HEK293 (cell line): ENCODE measurements around the gene SLC22A17.

Experiments
- EGR2 ChIP-seq: fragments of 450-650 bp; formaldehyde crosslinking; IDR thresholded peaks from 2 replicates; pipeline ENCODE4 v1.5.1; 2016; ENCODE audit warnings: low read depth, missing biosample characterization, missing genetic modification characterization
- HOXC10 ChIP-seq: sonication (generic); formaldehyde crosslinking; IDR thresholded peaks from 2 replicates; pipeline ENCODE4 v1.8.1; 2023; ENCODE audit warnings: mild to moderate bottlenecking, missing genetic modification reagents
- HOXD13 ChIP-seq: sonication (generic); formaldehyde crosslinking; IDR thresholded peaks from 2 replicates; pipeline ENCODE4 v1.8.0; 2022; ENCODE audit warnings: missing genetic modification reagents, borderline replicate concordance
- KLF9 ChIP-seq: fragments of 450-650 bp; formaldehyde crosslinking; IDR thresholded peaks from 2 replicates; pipeline ENCODE4 v1.5.1; 2016; ENCODE audit warnings: missing biosample characterization, missing genetic modification characterization, low read depth
- PRDM1 ChIP-seq: fragments of 450-650 bp; formaldehyde crosslinking; IDR thresholded peaks from 2 replicates; pipeline ENCODE4; 2016; ENCODE audit warnings: missing biosample characterization, missing genetic modification characterization
- REPIN1 ChIP-seq: fragments of 450-650 bp; formaldehyde crosslinking; IDR thresholded peaks from 2 replicates; pipeline ENCODE4 v1.5.1; 2017; ENCODE audit warnings: missing biosample characterization, missing genetic modification characterization, low read depth
- SP2 ChIP-seq: fragments of 450-650 bp; formaldehyde crosslinking; IDR thresholded peaks from 2 replicates; pipeline ENCODE4 v1.5.1; 2016; ENCODE audit warnings: missing biosample characterization, missing genetic modification characterization
- SP7 ChIP-seq: fragments of 450-650 bp; formaldehyde crosslinking; IDR thresholded peaks from 2 replicates; pipeline ENCODE4 v1.5.1; 2016; ENCODE audit warnings: missing biosample characterization, missing genetic modification characterization
- ZBTB48 ChIP-seq: fragments of 450-650 bp; formaldehyde crosslinking; IDR thresholded peaks from 2 replicates; pipeline ENCODE4 v1.5.1; 2016; ENCODE audit warnings: missing biosample characterization, missing genetic modification characterization
- ZBTB8A ChIP-seq: fragments of 450-650 bp; formaldehyde crosslinking; IDR thresholded peaks from 2 replicates; pipeline ENCODE4 v1.5.1; 2016; ENCODE audit warnings: missing biosample characterization, missing genetic modification characterization
- ZFHX2 ChIP-seq: fragments of 450-650 bp; formaldehyde crosslinking; conservative IDR thresholded peaks from 2 replicates; pipeline ENCODE4 v1.5.1; 2016; ENCODE audit warnings: missing biosample characterization, missing genetic modification characterization
- ZIC2 ChIP-seq: fragments of 450-650 bp; formaldehyde crosslinking; IDR thresholded peaks from 2 replicates; pipeline ENCODE4 v1.5.1; 2016; ENCODE audit warnings: missing biosample characterization, missing genetic modification characterization
- ZNF133 ChIP-seq: fragments of 450-650 bp; formaldehyde crosslinking; IDR thresholded peaks from 2 replicates; pipeline ENCODE4 v1.5.1; 2016; ENCODE audit warnings: missing biosample characterization, missing genetic modification characterization
- ZNF138 ChIP-seq: fragments of 450-650 bp; formaldehyde crosslinking; IDR thresholded peaks from 2 replicates; pipeline ENCODE4 v1.5.1; 2016; ENCODE audit warnings: missing biosample characterization, missing genetic modification characterization, borderline replicate concordance
- ZNF184 ChIP-seq: fragments of 450-650 bp; IDR thresholded peaks from 2 replicates; pipeline ENCODE4 v1.5.1; 2018; ENCODE audit warnings: missing biosample characterization, mild to moderate bottlenecking, missing genetic modification characterization
- ZNF202 ChIP-seq: fragments of 450-650 bp; formaldehyde crosslinking; IDR thresholded peaks from 2 replicates; pipeline ENCODE4 v1.5.1; 2016; ENCODE audit warnings: missing biosample characterization, missing genetic modification characterization, borderline replicate concordance
- ZNF211 ChIP-seq: fragments of 450-650 bp; formaldehyde crosslinking; IDR thresholded peaks from 2 replicates; pipeline ENCODE4 v1.5.1; 2016; ENCODE audit warnings: low read depth, missing biosample characterization, missing genetic modification characterization
- ZNF354C ChIP-seq: fragments of 450-650 bp; formaldehyde crosslinking; IDR thresholded peaks from 2 replicates; pipeline ENCODE4 v1.5.1; 2016; ENCODE audit warnings: missing biosample characterization, missing genetic modification characterization, low read depth, borderline replicate concordance
- ZNF48 ChIP-seq: fragments of 450-650 bp; formaldehyde crosslinking; IDR thresholded peaks from 2 replicates; pipeline ENCODE4 v1.5.1; 2016; ENCODE audit warnings: missing biosample characterization, missing genetic modification characterization
- ZNF501 ChIP-seq: fragments of 450-650 bp; formaldehyde crosslinking; IDR thresholded peaks from 2 replicates; pipeline ENCODE4 v1.5.1; 2016; ENCODE audit warnings: missing biosample characterization, missing genetic modification characterization
- ZNF510 ChIP-seq: fragments of 450-650 bp; formaldehyde crosslinking; IDR thresholded peaks from 2 replicates; pipeline ENCODE4 v1.5.1; 2018; ENCODE audit warnings: mild to moderate bottlenecking, missing genetic modification characterization, missing biosample characterization; ENCODE audit not compliant: insufficient replicate concordance
- ZNF548 ChIP-seq: fragments of 450-650 bp; formaldehyde crosslinking; IDR thresholded peaks from 2 replicates; pipeline ENCODE4 v1.5.1; 2016; ENCODE audit warnings: missing biosample characterization, missing genetic modification characterization
- ZNF610 ChIP-seq: fragments of 450-650 bp; formaldehyde crosslinking; IDR thresholded peaks from 2 replicates; pipeline ENCODE4 v1.5.1; 2016; ENCODE audit warnings: missing biosample characterization, missing genetic modification characterization, borderline replicate concordance
- ZNF645 ChIP-seq: fragments of 450-650 bp; formaldehyde crosslinking; IDR thresholded peaks from 2 replicates; pipeline ENCODE4; 2016; ENCODE audit warnings: missing biosample characterization, missing genetic modification characterization
- ZNF658 ChIP-seq: fragments of 450-650 bp; formaldehyde crosslinking; IDR thresholded peaks from 2 replicates; pipeline ENCODE4; 2016; ENCODE audit warnings: missing biosample characterization, missing genetic modification characterization
- ZNF660 ChIP-seq: fragments of 450-650 bp; IDR thresholded peaks from 2 replicates; pipeline ENCODE4 v1.5.1; 2018; ENCODE audit warnings: missing biosample characterization, mild to moderate bottlenecking, missing genetic modification characterization
- ZNF692 ChIP-seq: fragments of 450-650 bp; formaldehyde crosslinking; IDR thresholded peaks from 2 replicates; pipeline ENCODE4 v1.5.1; 2016; ENCODE audit warnings: missing biosample characterization, missing genetic modification characterization
- ZNF768 ChIP-seq: fragments of 450-650 bp; formaldehyde crosslinking; IDR thresholded peaks from 2 replicates; pipeline ENCODE4 v1.5.1; 2018; ENCODE audit warnings: missing biosample characterization, mild to moderate bottlenecking, missing genetic modification characterization
- ZNF777 ChIP-seq: fragments of 450-650 bp; formaldehyde crosslinking; IDR thresholded peaks from 2 replicates; pipeline ENCODE4 v1.5.1; 2017; ENCODE audit warnings: missing biosample characterization, missing genetic modification characterization, borderline replicate concordance
- ZNF791 ChIP-seq: fragments of 450-650 bp; formaldehyde crosslinking; IDR thresholded peaks from 2 replicates; pipeline ENCODE4 v1.5.1; 2016; ENCODE audit warnings: missing biosample characterization, missing genetic modification characterization
- TF ChIP-seq, protein P1 (sequence below): fragments of 450-650 bp; formaldehyde crosslinking; IDR thresholded peaks from 2 replicates; pipeline ENCODE4 v1.5.1; 2016; ENCODE audit warnings: missing biosample characterization, missing genetic modification characterization
- TF ChIP-seq, protein P2 (sequence below): fragments of 450-650 bp; formaldehyde crosslinking; IDR thresholded peaks from 2 replicates; pipeline ENCODE4 v1.5.1; 2016; ENCODE audit warnings: missing biosample characterization, missing genetic modification characterization

The SLC22A17 gene

DNA sequence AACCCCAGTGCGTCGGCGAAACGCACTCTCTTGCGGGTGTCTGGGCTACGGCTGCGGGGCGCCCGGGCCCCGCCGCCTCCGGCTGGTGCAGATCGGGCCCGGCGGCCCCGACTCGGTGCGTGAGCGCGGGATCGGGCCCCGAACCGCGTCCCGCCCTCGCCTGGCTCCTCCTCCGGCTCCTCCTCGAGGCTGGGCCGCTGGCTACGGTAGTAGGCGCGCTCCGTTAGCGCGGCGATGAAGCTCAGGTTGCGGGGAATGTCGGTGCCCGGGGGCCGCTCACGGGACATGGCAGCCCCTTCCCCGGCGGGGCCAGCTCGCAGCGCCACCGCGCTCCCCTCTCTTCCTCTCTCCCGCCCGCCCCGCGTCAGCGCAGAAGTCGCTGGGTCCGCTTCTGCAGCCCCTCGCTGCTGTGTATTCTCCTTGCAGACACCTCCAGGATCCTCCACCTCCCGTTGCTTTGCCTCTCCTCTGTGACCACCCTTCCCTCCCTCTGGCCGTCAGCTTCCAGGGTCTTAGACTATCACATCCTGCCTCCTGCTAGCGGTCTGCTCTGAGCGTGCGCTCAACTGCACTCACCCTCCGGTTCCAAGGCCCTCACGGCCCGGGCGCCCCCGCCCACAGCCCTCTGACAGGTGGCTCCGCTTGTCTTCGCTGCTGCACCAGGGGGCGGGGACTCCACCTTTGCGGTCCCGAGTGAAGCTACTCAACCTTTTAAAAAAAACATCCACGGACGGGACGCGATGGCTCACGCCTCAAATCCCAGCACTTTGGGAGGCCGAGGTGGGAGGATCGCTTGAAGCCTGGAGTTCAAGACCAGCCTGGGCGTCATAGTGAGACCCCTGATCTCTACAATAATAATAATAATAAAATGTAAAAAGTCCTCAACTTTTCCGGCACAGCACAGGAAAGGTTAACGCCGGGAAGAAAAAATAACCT, 50.1 kb downstream of the SLC22A17 start, which contains the start of gene PPP1R3E (continued):
- TF ChIP-seq ZNF354C (tag by site-specific recombination) (no peak), ZNF184 (no peak), ZNF768 (tag by site-specific recombination) (no peak), ZBTB48 (tag by site-specific recombination) (no peak), SP7 (tag by site-specific recombination) (no peak), ZNF133 (tag by site-specific recombination) (no peak), SP2 (peak; percentile 82), ZNF645 (tag by site-specific recombination) (no peak), ZNF791 (tag by site-specific recombination) (no peak), ZNF692 (no peak; the same call in 1 of the 2 replicates), HOXD13 (CRISPR knock-in tag) (no peak), ZFHX2 (tag by site-specific recombination) (peak; percentile 64), ZBTB8A (tag by site-specific recombination) (peak; percentile 34), REPIN1 (tag by site-specific recombination) (0 out of 2 replicates have a peak, but pooled peaks have one; percentile 47), PRDM1 (tag by site-specific recombination) (no peak), KLF9 (tag by site-specific recombination) (peak; percentile 55), EGR2 (tag by site-specific recombination) (peak; percentile 65), ZNF48 (no peak), ZNF501 (tag by site-specific recombination) (peak; percentile 14; the same call in 1 of the 2 replicates), ZNF202 (tag by site-specific recombination) (no peak), ZNF660 (tag by site-specific recombination) (peak; percentile 52; the same call in 1 of the 2 replicates), ZNF138 (no peak), ZNF548 (tag by site-specific recombination) (no peak), HOXC10 (CRISPR knock-in tag) (no peak), ZNF658 (tag by site-specific recombination) (no peak), ZNF510 (tag by site-specific recombination) (no peak), ZNF777 (tag by site-specific recombination) (no peak), ZNF211 (no peak), ZNF610 (tag by site-specific recombination) (peak; percentile 15; the same call in 1 of the 2 replicates), ZIC2 (tag by site-specific recombination) (peak; percentile 52)
- TF ChIP-seq, protein P1, sequence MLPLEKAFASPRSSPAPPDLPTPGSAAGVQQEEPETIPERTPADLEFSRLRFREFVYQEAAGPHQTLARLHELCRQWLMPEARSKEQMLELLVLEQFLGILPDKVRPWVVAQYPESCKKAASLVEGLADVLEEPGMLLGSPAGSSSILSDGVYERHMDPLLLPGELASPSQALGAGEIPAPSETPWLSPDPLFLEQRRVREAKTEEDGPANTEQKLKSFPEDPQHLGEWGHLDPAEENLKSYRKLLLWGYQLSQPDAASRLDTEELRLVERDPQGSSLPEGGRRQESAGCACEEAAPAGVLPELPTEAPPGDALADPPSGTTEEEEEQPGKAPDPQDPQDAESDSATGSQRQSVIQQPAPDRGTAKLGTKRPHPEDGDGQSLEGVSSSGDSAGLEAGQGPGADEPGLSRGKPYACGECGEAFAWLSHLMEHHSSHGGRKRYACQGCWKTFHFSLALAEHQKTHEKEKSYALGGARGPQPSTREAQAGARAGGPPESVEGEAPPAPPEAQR: no peak
- TF ChIP-seq, protein P2, sequence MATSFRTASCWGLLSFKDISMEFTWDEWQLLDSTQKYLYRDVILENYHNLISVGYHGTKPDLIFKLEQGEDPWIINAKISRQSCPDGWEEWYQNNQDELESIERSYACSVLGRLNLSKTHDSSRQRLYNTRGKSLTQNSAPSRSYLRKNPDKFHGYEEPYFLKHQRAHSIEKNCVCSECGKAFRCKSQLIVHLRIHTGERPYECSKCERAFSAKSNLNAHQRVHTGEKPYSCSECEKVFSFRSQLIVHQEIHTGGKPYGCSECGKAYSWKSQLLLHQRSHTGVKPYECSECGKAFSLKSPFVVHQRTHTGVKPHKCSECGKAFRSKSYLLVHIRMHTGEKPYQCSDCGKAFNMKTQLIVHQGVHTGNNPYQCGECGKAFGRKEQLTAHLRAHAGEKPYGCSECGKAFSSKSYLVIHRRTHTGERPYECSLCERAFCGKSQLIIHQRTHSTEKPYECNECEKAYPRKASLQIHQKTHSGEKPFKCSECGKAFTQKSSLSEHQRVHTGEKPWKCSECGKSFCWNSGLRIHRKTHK: no peak
